ENCODE data around the gene ZNF467.
A peak's percentile ranks its signal among the peaks of the same experiment; 100 is the strongest.

The ZNF467 gene

DNA sequence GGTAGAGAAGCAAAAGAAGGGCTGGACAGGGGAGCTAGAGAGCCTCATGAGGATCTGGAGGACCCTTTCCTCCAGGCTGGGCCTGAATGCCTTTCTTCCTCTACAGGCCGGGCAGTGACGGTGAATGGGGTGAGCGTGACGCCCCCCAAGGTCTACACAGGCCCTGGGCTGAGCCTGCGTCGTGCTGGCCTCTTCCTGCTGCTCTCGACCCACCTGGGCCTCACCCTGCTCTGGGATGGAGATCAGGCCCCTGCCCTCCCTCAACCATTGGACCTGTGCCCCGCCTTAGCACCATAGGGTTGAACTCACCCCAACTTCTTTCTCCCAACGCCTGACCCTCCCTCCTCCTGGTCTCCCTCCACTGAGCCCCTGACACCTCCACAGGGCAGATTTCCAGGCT is 12.6 kb upstream of the ZNF467 start:
- DNase-seq (ENCODE audit: low spot score) = no peak

DNA sequence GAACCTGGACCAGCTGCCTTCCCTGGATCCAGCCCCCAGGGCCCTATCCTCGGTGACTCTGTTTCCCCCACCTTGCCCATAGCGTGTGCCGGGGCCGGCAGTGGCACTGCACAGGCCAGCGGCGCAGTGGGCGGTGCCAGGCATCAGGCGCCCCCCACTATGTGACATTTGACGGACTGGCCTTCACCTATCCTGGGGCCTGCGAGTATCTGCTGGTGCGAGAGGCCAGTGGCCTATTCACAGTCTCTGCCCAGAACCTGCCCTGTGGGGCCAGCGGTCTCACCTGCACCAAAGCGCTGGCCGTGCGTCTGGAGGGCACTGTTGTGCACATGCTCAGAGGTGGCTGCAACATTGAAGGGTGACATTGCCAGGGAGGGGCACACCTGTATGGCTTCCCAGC is 12.0 kb upstream of the ZNF467 start:
- no peak for DNase-seq (ENCODE audit: low spot score)

DNA sequence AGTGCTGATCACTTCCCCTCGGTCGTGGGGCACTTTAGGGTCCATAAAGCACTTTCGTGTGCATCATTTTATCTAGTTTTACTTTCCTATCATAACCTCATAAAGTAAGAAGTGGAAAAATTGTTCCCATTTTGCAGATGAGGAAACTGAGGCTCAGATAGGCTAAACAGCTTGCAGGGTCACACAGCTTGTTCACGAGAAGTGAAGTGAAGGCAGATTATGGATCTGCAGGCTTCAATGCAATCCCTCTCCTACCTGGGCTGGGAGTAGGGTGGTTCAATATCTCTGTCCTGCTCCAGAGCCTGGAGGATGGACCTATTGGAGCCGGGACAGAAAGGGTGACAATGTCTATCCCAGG is 10.8 kb upstream of the ZNF467 start:
- no peak for DNase-seq (ENCODE audit: low spot score)

DNA sequence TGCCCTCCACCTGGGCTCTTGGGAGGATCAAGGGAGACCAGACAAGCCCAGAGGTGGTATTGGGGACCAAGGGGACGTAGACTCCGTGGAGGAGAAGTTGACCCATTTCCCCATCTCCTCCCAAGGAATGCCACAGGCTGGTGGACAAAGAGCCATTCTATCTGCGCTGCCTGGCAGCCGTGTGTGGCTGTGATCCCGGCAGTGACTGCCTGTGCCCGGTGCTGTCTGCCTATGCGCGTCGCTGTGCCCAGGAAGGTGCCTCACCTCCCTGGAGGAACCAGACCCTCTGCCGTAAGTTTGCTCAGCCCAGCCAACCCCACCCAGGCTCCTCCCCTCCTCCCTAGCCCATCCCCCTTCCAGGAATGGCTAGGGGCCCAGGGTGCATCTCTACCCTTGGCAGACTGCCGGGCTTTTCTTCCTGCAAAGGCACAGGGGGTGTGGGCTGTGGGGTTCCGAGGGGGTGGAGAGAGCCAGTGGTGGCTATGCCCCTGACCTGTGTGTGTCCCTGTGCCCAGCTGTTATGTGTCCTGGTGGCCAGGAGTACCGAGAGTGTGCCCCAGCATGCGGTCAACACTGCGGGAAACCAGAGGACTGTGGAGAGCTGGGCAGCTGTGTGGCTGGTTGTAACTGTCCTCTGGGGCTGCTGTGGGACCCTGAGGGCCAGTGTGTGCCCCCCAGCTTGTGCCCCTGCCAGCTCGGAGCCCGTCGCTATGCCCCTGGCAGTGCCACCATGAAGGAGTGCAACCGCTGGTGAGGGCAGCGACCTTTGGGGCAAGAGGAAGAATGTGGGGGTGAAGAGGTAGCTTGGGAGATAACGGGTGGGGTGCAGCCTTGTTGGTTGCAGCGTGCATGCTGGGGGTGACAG is 10.2 kb upstream of the ZNF467 start:
- no peak for DNase-seq (ENCODE audit: low spot score)

DNA sequence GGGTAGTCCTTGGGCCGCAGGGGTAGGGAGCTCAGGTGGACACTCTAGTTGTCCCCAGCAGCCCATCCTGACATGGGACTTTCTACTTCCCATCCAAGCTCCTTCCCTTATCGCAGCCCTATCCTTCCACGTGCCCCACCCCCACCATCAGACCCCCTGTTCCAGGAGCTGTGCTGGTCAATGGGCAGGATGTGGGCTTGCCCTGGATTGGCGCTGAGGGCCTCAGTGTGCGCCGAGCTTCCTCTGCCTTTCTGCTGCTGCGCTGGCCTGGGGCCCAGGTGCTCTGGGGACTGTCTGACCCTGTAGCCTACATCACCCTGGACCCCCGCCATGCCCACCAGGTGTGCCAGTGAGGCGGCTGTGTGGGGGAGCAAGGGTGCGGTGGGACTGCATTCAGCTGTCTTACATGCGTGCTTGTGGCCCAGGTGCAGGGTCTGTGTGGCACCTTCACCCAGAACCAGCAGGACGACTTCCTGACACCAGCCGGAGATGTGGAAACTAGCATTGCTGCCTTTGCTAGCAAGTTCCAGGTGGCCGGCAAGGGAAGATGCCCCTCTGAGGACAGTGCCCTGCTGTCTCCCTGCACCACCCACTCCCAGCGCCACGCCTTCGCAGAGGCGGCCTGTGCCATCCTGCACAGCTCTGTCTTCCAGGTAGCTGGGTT is 9.4 kb upstream of the ZNF467 start:
- no peak for DNase-seq (ENCODE audit: low spot score)

DNA sequence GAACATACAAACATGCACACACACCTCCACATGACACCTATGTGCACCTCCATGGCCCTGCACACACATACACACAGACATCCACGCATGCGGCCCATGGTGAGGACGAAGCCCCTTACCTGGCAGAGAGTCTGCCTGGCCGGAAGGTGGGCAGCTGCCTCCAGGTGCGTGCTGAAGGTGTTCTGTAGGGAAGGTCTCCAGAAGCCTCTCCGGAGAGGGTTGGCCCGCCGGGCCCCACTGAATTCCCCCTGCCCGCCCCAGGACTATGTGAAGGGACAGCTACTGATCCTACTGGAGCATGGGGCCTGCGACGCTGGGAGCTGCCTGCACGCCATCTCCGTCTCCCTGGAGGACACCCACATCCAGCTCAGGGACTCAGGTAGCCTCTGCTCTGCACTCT is 8.5 kb upstream of the ZNF467 start:
- DNase-seq (ENCODE audit: low spot score) = no peak

DNA sequence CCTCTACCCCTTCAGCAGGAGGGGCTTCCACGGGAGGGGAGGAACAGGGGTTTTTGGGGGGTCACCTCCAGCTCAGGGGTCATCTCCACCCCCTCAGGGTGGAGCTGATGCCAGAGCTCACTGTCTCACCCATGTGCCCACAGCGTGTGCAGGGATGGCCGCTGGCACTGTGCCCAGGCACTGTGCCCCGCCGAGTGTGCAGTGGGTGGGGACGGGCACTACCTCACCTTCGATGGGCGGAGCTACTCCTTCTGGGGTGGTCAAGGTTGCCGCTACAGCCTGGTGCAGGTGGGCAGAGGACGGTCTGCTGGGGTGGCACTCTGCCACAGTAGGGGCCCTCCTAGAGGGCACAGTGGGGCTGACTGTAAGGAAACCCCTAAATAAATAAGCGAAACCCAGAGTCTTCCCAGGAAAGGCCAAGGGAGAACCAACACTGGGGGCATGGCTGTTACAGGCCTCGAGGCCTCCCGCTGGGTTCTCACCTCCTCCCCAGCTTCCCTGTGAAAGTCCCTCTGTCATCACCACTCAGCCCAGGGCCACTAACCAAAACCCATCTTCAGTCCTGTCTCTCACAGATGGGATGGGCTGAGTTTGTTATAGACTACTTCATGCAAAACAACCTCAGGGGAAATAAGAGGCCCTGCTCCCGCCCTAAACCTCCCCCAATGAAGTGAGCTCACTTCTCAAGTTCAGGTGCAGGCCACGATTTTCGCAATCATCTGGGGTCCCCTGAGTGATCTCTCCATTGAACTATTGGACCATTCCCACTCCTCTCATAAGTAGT is 7.4 kb upstream of the ZNF467 start:
- DNase-seq (ENCODE audit: low spot score) = no peak

DNA sequence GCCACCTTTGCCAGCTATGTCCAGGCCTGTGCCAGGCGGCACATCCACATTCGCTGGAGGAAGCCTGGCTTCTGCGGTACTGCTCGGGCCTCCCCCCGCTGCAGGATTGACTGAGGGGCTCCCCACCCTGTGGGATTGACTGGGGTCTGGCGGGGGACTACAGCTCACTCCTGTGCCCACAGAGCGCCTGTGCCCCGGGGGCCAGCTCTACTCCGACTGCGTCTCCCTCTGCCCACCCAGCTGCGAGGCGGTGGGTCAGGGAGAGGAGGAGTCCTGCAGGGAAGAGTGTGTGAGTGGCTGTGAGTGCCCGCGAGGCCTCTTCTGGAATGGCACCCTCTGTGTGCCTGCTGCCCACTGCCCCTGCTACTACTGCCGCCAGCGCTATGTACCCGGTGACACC is 6.7 kb upstream of the ZNF467 start:
- no peak for DNase-seq (ENCODE audit: low spot score)

DNA sequence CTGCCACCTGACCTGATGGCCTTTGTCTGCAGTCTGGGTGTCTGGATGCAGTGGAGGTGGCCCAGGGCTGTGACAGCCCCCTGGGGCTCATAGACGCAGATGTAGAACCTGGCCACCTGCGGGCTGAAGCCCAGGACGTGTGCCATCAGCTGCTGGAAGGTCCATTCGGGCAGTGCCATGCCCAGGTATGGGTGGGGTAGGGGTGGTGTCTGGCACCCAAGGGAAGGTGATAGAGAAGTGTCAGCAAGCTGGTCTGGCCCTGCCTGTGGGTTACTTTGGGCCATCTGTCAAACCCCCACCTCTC is 6.1 kb upstream of the ZNF467 start:
- no peak for DNase-seq (ENCODE audit: low spot score)

DNA sequence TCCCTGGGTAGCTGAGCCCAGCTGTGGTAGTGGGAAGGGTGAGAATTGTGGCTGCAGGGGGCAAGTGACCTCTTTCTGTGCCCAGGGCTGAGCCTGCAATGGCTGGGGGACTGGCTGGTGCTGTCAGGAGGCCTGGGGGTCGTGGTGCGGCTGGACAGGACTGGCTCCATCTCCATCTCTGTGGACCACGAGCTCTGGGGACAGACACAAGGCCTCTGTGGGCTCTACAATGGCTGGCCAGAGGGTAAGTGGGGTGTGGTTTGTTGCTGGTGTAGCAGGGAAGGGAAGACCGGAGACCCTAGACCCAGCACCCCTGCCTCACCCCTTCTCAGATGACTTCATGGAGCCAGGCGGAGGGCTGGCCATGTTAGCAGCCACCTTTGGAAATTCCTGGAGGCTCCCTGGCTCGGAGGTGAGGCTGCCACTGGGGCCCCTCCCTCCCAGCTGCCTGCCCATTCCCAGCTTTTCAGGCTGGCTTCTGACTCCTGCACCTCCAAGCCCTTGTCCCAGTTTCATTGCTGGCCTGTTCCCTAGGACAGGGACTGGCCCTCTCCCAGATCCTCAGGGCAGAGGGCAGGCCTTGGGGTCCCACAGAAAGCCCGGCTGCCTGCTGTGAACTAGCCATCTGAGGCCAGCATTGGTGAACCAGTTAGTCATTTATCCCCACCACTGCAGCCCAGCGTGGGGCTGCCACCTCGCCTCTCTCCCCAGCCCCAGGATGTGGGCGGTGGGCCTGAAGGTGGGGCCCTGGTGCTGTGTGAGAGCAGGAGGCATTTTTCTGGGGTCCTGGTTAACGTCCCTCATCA is 5.5 kb upstream of the ZNF467 start:
- DNase-seq (ENCODE audit: low spot score) = no peak

DNA sequence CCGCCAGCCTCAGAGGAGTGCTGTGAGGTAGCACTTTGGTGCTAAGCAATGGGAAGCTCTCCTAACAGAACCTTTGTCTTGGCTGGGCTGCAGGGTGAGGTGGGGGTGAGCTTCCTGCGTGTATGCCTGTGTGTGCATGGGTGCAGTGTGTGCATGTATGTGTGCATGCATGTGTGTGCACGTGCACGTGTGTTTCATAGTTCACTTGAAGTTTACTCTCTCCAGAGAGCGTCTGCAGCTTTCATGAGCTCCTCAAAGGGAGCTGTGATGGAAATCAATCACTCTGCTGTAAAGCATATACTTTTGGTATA is 4.9 kb upstream of the ZNF467 start:
- DNase-seq (ENCODE audit: low spot score) = no peak

DNA sequence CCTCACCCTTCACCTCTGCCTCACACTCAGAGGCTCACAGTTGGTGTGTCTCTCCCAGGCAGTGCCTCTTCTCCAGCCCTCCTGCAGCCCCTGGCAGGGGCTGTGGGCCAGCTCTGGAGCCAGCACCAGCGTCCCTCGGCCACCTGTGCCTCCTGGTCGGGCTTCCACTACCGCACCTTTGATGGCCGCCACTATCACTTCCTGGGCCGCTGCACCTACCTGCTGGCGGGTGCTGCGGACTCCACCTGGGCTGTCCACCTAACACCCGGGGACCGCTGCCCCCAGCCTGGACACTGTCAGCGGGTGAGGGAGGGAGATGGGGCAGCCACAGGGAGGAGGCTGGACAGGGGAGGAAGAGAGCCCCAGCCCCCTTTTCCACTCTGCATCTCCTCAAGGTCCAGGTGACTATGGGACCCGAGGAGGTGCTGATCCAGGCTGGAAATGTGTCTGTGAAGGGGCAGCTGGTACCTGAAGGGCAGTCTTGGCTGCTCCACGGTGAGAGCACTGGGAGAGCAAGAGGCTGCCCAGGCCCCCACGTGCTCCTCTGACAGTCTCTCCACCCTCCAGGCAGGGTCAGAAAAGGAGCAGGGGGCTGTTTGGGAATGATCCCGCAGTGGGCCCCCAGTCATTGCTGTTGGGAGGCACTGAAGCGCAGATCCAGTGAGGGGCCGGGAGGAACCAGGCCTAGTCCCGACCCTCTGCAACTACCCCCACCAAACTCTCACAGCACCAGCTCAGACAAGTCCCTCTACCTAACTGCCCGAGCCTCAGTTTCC is 4.4 kb upstream of the ZNF467 start:
- no peak for DNase-seq (ENCODE audit: low spot score)

DNA sequence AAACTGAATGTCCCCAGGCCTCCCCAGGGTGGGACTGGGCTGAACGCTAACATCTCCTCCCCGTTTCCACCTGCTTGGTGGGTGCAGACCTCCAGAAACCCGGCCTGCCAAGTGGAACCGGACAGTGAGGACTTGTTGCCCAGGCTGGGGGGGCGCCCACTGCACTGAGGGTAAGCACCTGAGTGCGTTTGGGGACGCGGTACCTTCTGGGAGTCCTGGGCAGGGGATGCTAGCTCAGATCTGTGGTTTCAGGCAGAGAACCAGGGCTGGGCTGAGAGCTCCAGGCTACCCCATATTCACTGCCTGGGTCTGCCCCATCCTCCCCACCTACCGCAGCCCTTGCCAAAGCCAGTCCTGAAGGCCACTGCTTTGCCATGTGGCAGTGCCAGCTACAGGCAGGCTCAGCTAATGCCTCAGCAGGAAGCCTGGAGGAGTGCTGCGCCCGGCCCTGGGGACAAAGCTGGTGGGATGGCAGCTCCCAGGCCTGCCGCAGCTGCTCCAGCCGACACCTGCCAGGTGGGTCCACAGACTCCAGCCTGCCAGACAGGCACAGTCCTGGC is 3.5 kb upstream of the ZNF467 start:
- DNase-seq (ENCODE audit: low spot score) = no peak

DNA sequence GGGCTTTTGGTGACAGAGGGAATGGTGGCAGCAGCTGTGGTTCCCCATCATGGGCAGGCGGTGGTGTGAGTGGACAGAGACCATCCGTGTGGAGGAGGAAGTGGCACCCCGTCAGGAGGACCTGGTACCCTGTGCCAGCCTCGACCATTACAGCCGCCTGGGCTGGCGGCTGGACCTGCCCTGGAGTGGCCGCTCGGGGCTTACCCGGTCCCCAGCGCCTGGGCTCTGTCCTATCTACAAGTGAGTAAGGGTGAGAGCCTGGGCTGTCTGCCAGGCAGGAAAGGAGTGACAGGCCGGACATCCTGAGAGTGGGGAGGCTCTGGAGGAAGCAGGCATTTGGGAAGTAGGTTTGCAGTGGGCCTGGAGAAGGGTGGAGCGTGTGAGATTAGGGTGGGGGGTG is 2.9 kb upstream of the ZNF467 start:
- no peak for DNase-seq (ENCODE audit: low spot score)

DNA sequence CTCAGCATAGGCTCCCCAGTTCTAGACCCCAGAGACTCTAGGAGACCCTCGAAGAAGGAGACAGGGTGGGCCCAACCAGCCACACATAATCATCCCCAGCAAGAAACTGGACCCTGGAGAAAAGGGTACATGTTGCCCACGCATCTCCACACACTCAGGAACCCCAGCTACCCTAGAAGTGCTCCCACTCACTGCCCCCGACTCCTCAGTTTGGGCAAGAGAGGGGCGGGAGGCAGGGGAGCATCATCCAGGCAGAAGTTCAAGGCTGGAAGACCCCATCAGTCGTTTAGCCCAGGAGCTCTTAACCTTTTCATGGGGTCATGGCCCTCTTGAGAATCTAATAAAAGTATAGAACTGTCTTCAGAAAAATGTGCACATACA is 1.8 kb upstream of the ZNF467 start:
- DNase-seq (ENCODE audit: low spot score) = no peak

DNA sequence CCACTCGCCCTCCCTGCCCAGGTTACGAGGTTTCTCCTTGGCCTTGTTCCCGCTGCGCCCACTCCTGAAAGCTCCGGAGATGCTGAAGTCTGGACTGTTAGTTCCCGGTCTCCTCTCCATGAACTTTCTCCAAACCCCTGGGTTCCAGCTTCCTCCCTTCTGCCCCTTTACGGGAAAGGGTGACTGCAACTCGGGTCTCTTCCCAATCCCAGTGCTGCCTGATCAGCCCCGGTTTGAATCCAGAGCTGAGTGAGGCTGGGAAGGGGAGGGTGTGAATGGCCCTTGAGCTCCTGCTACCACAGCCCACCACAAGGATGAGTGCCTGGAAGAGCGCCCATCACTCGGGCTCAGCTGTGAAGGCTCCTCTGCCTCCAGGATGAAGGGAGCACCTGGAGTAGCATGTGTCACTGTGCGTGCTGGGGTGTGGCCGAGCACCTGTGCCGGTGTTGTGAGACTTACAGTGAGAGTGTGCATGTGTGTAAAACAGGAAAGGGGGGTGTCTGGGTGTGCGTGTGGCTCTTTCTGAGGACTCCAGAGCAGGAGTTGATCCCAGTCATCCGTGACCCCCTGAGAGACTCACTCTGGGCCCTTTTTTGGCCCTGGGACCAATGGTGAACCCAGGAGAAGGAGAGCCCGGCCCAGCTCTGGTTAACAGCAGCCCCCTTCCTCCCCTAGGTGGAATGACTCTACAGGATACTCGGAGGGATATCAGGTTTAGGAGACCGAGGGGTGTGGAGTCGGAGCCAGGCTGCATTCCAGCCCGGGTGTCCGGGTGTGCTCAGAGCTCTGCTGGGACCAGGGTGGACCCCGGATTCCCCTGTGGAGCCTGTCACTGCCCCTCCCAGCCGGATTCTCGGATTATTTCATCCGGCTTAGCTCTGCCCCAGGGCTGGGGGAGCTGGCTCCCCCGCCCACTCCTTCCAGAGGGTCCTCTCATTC is 1.1 kb upstream of the ZNF467 start:
- no peak for DNase-seq (ENCODE audit: low spot score)

DNA sequence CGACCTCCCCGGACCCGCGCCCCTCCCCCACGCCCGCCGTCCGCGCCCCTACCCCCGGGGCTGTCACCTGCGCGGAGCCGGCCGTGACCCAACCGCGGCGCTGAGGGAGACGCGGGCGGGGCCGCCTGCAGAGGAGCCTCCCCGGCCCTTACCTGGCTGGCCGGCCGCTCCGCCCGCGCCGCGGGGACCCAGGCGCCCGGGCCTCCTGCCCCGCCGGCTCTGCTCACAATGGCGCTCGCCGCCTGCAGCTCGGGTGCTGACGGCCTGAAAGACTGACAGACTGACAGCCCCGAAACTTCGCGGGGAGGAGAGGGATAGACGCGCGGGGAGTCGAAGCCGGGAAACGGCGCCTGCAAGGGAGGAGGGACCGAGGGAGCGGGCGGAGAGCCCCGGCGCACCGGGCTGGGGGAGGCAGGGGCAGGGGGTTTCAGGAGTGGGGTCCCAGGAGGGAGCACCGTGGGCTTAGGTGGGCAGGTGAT is 393 bp downstream of the ZNF467 start:
- DNase-seq (ENCODE audit: low spot score) = no peak

DNA sequence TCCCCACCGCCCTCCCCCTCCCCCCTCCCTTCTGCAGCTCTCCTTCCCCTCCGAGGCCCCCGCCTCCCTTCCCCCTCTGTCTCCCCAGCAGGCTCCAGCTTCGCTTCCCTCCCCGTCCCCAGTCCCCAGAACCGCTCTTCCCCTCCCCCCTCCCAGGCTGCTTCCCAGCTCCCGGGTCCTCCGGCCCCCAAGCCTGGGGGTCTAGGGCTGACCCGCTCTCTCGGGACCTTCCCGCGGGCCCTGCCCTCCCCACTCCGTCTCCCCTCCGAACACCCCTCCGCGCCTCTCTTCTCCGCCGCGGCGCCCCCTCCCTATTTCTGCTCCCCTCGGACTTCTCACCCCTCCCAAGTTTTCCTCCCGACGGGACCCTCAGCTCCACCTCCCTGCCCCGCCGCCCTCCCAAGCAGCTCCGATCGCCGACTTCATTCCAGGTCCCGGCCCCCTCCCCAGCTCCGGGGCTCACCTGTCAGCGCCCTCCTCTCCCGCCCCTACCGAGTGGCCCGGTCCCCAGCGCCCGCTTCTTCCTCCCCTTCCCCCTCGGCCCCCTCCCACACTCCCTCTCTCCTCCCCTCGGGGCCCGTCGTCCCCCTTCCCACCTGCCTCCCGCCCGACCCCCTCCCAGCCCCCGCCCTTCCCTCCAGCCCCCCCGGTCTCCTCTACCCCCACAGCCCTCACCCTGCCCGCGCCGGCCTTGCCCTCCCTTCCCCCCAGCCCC is 990 bp downstream of the ZNF467 start:
- peak; percentile 33 for DNase-seq (ENCODE audit: low spot score)

DNA sequence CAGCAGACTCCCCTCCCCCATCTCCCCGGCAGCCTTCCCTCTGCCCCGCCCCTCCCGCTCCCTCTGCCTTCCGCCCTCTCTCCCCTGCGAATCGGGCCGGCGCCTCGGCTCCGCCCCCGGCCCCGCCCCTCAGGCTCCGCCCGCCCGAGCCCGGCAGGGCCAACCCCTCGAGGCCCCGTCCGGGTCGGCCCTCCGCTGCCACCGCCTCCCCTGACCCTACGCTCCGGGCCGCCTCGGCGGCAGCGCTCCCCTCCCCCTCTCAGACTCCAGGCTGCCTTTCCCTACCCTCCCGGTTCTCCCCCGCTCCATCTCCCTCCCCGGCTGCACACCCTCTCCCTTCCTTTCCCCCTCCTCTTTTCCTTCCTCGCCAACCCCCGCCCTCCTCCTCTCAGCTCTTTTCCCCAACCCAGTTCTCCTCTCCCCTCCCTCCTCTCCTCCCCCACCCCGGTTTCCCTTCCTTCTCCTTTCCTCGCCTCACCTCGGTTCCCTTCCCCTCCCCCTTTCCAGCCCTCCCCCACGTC is 1.6 kb downstream of the ZNF467 start:
- peak; percentile 91 for DNase-seq (ENCODE audit: low spot score)

Measured in germinal center (tissue), 1 donor.